ENCODE data around the gene TSPAN17.
"Not testable (repeated sequence)": the region's sequence is repeated elsewhere in the genome, so short reads cannot be mapped to it uniquely, and the experiment has no call there.

The TSPAN17 gene, protein sequence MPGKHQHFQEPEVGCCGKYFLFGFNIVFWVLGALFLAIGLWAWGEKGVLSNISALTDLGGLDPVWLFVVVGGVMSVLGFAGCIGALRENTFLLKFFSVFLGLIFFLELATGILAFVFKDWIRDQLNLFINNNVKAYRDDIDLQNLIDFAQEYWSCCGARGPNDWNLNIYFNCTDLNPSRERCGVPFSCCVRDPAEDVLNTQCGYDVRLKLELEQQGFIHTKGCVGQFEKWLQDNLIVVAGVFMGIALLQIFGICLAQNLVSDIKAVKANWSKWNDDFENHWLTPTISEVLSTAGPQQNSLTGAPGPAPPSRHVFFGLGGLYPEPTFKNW

DNA sequence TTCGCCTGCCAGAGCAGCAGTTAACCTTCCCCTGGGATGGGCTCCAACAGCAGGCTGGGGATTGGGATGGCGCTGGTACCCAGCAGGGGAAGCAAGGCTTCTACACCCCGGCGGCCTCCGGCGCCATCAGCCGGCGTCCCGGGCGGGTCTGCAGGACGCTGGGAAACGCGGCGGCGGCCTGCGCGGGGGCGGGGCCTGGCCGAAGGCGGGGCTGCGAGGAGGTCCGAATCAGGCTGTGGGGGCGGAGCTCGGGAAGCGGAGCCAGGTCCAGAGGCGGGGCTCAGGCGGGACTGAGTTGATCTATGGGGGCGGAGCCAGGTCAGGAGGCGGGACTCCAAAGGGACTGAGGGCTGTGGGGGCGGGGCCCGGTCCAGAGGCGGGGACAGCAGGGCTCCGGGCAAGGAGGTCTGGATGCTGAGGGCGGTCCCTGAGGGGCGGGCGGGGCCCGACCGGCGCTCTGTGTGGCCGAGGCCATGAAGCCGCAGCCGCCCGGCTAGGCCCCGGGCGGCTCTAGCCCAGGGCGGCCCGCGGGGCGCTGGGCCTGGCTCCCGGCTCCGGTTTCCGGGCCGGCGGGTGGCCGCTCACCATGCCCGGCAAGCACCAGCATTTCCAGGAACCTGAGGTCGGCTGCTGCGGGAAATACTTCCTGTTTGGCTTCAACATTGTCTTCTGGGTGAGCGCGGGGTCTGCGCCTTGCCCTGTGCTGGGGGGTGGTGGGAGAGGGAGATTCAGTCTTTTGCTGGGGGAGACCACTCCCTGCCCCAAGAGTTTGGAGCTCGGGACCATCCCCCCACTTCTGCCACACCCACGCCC, at the start of gene TSPAN17:
Gene TSPAN17 (plus strand): TSS at position 455 of the 813 bp plus-strand sequence. CDS start 132 bp downstream, at position 587.
- DNase-seq = peak; percentile 97

DNA sequence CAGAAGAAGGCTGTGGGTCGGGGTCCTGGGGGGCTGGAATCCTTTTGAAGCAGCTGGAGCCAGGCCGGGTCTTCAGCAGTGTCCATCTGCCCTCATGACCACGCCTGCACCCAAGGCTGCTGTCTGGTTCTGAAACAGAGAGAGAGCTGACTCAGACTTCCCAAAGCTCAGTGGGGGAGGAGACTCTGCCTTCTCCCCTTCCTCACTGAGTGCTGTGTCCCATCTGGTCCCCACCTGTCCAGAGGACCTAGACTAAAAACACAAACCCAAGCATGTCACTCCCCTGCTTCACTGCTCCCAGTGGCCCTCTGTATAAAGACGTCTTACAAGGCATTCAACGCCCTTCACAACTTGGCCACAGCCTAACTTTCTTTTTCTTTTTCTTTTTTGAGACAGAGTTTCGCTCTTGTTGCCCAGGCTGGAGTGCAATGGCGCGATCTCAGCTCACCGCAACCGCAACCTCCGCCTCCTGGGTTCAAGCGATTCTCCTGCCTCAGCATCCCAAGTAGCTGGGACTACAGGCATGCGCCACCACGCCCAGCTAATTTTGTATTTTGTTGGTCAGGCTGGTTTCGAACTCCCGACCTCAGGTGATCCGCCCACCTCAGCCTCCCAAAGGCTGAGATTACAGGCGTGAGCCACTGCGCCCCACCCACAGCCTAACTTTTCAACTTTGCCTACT, 47.4 kb upstream of the TSPAN17 start:
- DNase-seq = not testable (repeated sequence)

DNA sequence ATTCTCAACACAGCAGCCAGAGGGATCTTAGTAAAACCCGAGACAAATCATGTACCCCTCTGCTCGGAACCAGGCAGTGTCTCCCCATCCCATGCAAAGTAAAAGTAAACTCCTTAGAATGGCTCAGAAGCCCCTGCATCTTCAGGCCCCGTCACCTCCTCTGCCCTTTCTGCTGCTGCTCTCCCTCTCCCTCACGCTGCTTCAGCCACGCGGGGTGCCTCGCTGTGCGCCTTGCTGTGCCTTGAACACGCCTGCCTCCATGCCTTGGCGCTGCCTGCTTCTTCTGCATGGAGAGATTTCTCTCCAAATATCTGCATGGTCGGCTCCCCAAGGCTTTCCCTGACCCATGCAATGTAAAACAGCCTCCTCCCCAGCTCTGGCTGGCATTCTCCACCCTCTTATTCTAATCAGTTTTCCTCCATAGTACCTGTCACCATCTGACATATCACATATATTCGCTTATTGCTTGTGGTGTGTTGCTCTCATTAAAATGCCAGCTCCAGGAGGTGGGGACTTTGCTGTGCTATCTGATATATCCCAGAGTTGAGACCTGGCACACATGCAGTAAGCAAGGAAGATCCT, 45.3 kb upstream of the TSPAN17 start:
- DNase-seq = no peak

GRCh38 chr5:176603091-176603490, 44.2 kb upstream of the TSPAN17 start:
- no peak for DNase-seq

- DNase-seq = no peak
Measured at GRCh38 chr5:176606032-176606431, 41.3 kb upstream of the TSPAN17 start.

DNA sequence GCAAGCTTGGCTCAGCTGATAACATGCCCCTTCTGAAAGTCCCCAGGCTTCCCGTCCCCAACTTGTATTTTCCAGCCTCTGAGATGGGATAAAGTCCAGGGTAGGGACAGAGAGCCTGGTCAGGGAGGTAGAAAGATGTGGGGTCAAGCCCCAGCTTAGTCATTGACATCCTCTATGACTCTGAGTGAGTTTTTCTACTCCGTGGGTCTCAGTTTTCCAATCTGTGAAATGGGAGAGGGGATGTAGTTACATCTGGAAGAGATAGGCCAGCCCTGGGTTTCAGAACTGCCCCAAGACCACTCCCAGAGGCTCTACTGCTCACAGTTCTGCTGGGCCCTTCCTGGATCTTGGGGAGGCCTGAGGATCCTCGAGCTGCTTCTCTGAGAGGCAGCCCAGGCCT, 40.4 kb upstream of the TSPAN17 start:
- no peak for DNase-seq

DNA sequence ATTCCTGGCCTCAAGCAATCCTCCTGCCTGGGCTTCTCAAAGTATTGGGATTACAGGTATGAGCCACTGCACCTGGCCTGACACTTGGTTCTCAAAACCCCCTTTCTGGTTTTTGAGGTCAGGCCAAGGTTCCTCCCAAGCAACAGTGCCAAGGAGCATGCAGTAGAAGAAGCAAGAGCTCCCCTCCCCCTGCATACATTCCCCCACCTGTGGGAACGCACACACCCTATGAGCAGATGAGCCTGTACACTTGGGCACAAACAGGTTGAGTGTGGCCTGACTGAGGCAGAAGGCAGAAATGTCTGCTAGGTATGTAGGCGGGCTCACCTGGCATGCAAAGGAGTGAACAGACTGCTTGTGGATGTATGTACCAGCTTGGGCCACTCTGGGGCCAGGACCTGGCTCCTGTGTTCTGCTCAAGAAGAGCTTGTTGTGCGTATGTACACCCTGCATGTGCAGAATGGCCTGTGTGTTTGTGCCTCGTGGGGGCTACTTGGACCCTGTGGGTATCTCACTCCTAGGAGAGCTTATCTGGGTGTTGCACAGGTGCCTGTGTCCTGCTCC, 39.1 kb upstream of the TSPAN17 start:
- no peak for DNase-seq

- DNase-seq = no peak
Measured at GRCh38 chr5:176608937-176609723, 38.2 kb upstream of the TSPAN17 start.

- DNase-seq = peak; percentile 41 to 61
Measured at GRCh38 chr5:176609724-176610434, 37.4 kb upstream of the TSPAN17 start, which contains the start of gene GPRIN1. GPRIN1 (minus strand) TSS chr5:176610156; CDS start chr5:176599834, 10,322 bp downstream.

- peak; percentile 19 to 39 for DNase-seq
Measured at GRCh38 chr5:176610435-176610773, 36.9 kb upstream of the TSPAN17 start.

GRCh38 chr5:176611435-176611834, 35.8 kb upstream of the TSPAN17 start:
- no peak for DNase-seq

DNA sequence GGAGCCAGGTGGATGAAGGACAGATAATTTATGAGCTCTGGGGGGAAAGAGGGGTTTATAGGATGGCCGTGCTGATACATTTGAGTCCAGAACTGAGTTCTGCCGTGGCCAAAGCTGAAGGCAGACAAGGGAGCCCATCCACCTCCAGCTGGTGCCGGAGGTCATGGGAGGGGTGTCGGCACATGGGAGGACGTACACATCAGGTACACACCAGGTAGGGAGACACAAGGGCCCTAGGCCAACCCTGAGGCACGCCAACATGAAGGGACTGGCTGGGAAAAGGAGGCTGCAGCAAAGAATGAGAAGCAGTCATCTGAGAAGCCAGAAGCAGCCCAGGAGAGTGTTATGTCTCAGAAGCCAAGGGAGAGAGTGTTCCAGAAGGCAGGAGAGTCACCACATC, 35.3 kb upstream of the TSPAN17 start:
- no peak for DNase-seq

- no peak for DNase-seq
Measured at GRCh38 chr5:176612855-176613254, 34.4 kb upstream of the TSPAN17 start.

- DNase-seq = no peak
Measured at GRCh38 chr5:176614805-176615478, 32.3 kb upstream of the TSPAN17 start.

GRCh38 chr5:176616511-176616910, 30.8 kb upstream of the TSPAN17 start:
- no peak for DNase-seq

GRCh38 chr5:176618783-176619182, 28.5 kb upstream of the TSPAN17 start:
- DNase-seq = no peak

DNA sequence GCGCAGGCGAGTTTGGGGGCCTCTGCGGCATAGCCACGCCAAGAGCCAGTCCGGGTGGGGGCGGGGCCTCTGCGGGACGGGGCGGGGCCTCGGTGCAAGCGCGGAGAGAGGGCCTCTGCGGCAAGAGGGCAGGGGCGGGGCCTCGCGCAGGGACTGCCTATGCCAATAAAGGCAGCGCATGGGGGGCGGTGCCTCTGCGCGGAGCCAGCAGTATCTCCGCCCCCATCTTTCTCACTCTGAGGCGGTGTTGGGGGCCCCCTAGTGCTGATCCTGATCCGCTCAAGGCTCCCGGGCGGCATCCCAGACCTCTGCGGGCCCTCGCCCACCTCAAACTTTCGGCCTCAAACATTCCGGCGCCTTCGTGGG, 28.1 kb upstream of the TSPAN17 start:
- no peak for DNase-seq

DNA sequence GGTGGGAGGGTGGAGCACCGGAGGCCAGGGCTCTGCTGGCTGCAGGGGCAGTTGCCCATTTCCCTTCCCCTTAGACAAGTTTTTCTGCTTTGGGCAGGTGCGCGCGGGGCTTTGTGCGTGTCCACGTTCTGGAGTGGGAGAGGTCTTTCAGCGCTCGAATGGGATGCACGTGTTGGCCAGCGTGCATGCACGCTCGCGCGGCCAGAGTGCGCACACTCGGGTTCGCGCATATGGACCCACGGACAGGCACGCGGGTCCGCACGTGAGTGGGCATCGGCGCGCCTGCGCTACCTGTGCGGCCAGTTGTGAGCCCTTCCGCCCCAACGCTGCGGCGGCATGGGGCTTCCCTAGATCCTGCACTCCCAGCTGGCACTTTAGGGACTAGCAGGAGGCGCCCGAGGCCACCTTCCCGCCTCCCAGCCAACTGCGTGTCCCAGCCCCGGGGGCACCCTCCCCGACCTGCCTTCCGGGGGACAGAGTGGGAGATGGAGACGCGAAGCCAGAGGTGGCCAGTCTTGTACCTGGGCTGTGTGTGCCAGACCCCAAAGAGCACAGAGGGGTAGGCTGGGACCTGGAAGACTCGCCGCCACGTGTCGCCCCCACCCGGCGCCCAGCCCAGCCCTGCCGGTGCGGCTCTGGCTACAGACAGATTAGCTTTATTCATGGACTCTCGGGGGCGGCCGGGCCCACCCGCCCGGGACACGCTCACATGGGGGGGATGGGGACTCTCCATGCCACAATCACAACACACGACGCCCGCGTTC, 27.5 kb upstream of the TSPAN17 start:
- no peak for DNase-seq

GRCh38 chr5:176620333-176620981, 26.8 kb upstream of the TSPAN17 start:
- no peak for DNase-seq

Data from SHP77 (cell line).